ENCODE measurements around the gene ITGAL.
"Not testable (repeated sequence)": the region's sequence is repeated elsewhere in the genome, so short reads cannot be mapped to it uniquely, and the experiment has no call there.

ITGAL gene

GRCh38 chr16:30491744-30492308, 19.3 kb downstream of the ITGAL start:
- peak; percentile 39 for DNase-seq (ENCODE audit: low spot score)

GRCh38 chr16:30493941-30494488, 21.5 kb downstream of the ITGAL start:
- no peak for DNase-seq (ENCODE audit: low spot score)

GRCh38 chr16:30494709-30495108, 22.2 kb downstream of the ITGAL start:
- no peak for DNase-seq (ENCODE audit: low spot score)

- no peak for DNase-seq (ENCODE audit: low spot score)
These were observed 26.7 kb downstream of the ITGAL start for GRCh38 chr16:30499284-30499683.

- no peak for DNase-seq (ENCODE audit: low spot score)
These were observed 31.1 kb downstream of the ITGAL start for GRCh38 chr16:30503403-30504296.

GRCh38 chr16:30509081-30509765, 36.7 kb downstream of the ITGAL start:
- no peak for DNase-seq (ENCODE audit: low spot score)

GRCh38 chr16:30510376-30510938, 37.9 kb downstream of the ITGAL start:
- no peak for DNase-seq (ENCODE audit: low spot score)

GRCh38 chr16:30511509-30511908, 39.0 kb downstream of the ITGAL start:
- DNase-seq (ENCODE audit: low spot score) = no peak

- no peak for DNase-seq (ENCODE audit: low spot score)
These were observed 42.7 kb downstream of the ITGAL start for GRCh38 chr16:30515275-30515674.

GRCh38 chr16:30518552-30518951, 46.0 kb downstream of the ITGAL start:
- DNase-seq (ENCODE audit: low spot score) = no peak

- DNase-seq (ENCODE audit: low spot score) = no peak
These were observed 46.8 kb downstream of the ITGAL start for GRCh38 chr16:30519120-30520049.

GRCh38 chr16:30521476-30521872, 48.9 kb downstream of the ITGAL start:
- no peak for DNase-seq (ENCODE audit: low spot score)

GRCh38 chr16:30521873-30522641, 49.5 kb downstream of the ITGAL start:
- DNase-seq (ENCODE audit: low spot score) = no peak

GRCh38 chr16:30522702-30523463, 50.3 kb downstream of the ITGAL start:
- not testable (repeated sequence) for DNase-seq (ENCODE audit: low spot score)

GRCh38 chr16:30523768-30524574, 51.4 kb downstream of the ITGAL start:
- DNase-seq (ENCODE audit: low spot score) = no peak

GRCh38 chr16:30524575-30525568, 52.3 kb downstream of the ITGAL start:
- DNase-seq (ENCODE audit: low spot score) = no peak

- no peak for DNase-seq (ENCODE audit: low spot score)
These were observed 53.2 kb downstream of the ITGAL start for GRCh38 chr16:30525844-30526136.

Data from RKO (cell line).